GM12878 (cell line): ENCODE data around the gene TOP1. TPM values are rescaled to one million over a fixed set of nuclear protein-coding genes. Genes with fewer than 3 reads are reported as not detected.

Source experiments
- ATAC-seq: fragments of 200-7000 bp; cut with Tn5 transposase; 3 replicates; pipeline ENCODE4 v1.9.1; 2020; ENCODE audit warnings: mild to moderate bottlenecking, moderate library complexity
- BruUV-seq: library from RNA; stranded (reverse); fragments of 400-500 nt; replicated peaks from 2 replicates; lab custom pipeline; 2021; lab: Mats Ljungman, UMichigan
- CTCF ChIA-PET: fragments of 300-600 bp; sonication (Branson Sonifier 250); formaldehyde crosslinking; extraction: SDS; loops from one replicate; lab custom pipeline; 2021; ENCODE audit warnings: inconsistent platforms; lab: Yijun Ruan, JAX
- POLR2A ChIA-PET: fragments of 350-600 bp; formaldehyde crosslinking; extraction: SDS; loops from one replicate; lab custom pipeline; 2021; ENCODE audit warnings: inconsistent platforms; lab: Charles Lee
- RAD21 ChIA-PET: fragments of 300-600 bp; sonication (Branson Sonifier 250); formaldehyde crosslinking; loops from one replicate; lab custom pipeline; 2023; ENCODE audit warnings: antibody characterized with exemption; ENCODE audit not compliant: unreplicated experiment; lab: Charles Lee
- SMC1A ChIA-PET: fragments of 300-600 bp; sonication (Branson Sonifier 250); formaldehyde crosslinking; loops from one replicate; lab custom pipeline; 2023; ENCODE audit not compliant: unreplicated experiment, uncharacterized antibody; lab: Charles Lee
- DNase-seq: peaks from one replicate; pipeline ENCODE4 v3.0.0-alpha.2; 2011; ENCODE audit warnings: low read depth, low spot score
- FAIRE-seq: peaks from 3 replicates; lab custom pipeline; 2011; peaks lifted over from hg19 to GRCh38; lab: Jason Lieb, UNC
- H2AFZ ChIP-seq: 2 replicates; pipeline ENCODE4 v1.6.0; 2011; ENCODE audit warnings: low read depth, low read length, control low read depth; ENCODE audit not compliant: control insufficient read depth
- H3K27ac ChIP-seq: 2 replicates; pipeline ENCODE4 v1.5.1; 2011; ENCODE audit warnings: control low read depth; ENCODE audit not compliant: control insufficient read depth, insufficient read depth
- H3K27me3 ChIP-seq, 2 experiments: replicated peaks in 1 of 2; 2 replicates each; pipeline versions ENCODE4 v1.6.0 to v1.6.1; 2011; ENCODE audit warnings: low read length in 1 of 2; ENCODE audit not compliant: control insufficient read depth in 2 of 2, insufficient read depth in 2 of 2
- H3K36me3 ChIP-seq, 2 experiments: 2 replicates each; pipeline ENCODE4 v1.5.1; 2011; ENCODE audit warnings: low read length in 1 of 2; ENCODE audit not compliant: control insufficient read depth in 2 of 2, insufficient read depth in 2 of 2
- H3K4me1 ChIP-seq: 2 replicates; pipeline ENCODE4 v1.6.1; 2011; ENCODE audit warnings: mild to moderate bottlenecking, low read length, moderate library complexity, mixed read lengths; ENCODE audit not compliant: control insufficient read depth, insufficient read depth
- H3K4me2 ChIP-seq: 2 replicates; pipeline ENCODE4 v1.6.0; 2011; ENCODE audit warnings: control low read depth; ENCODE audit not compliant: control insufficient read depth, insufficient read depth
- H3K4me3 ChIP-seq: fragments of 200-600 bp; sonication (generic); 2 replicates; pipeline ENCODE4 v1.5.1; 2016
- H3K79me2 ChIP-seq: 2 replicates; pipeline ENCODE4 v1.6.0; 2011; ENCODE audit warnings: low read length; ENCODE audit not compliant: control insufficient read depth, insufficient read depth
- H3K9ac ChIP-seq: 2 replicates; pipeline ENCODE4 v1.8.0; 2011; ENCODE audit warnings: low read length, control low read depth, mixed read lengths; ENCODE audit not compliant: control insufficient read depth, insufficient read depth
- H3K9me3 ChIP-seq: replicated peaks from 3 replicates; pipeline ENCODE4 v1.5.1; 2011; ENCODE audit warnings: mild to moderate bottlenecking, low read length; ENCODE audit not compliant: control insufficient read depth, insufficient read depth
- H4K20me1 ChIP-seq: 2 replicates; pipeline ENCODE4 v1.6.0; 2011; ENCODE audit not compliant: control insufficient read depth, insufficient read depth
- ASH2L ChIP-seq: fragments of 300-600, 200-600 bp; sonication (generic); IDR thresholded peaks from 2 replicates; pipeline ENCODE4 v1.6.1; 2017; ENCODE audit warnings: low read depth, mild to moderate bottlenecking, borderline replicate concordance
- SUZ12 ChIP-seq: fragments of 200-600 bp; sonication (generic); IDR thresholded peaks from one replicate; pipeline ENCODE4 v1.6.1; 2018; ENCODE audit warnings: antibody characterized with exemption, mild to moderate bottlenecking; ENCODE audit not compliant: unreplicated experiment
- WGBS: methylation state at CpG from one replicate; pipeline ENCODE4 v1.1.6; 2016; ENCODE audit warnings: low lambda C conversion rate; ENCODE audit not compliant: insufficient replicate concordance, insufficient coverage; ENCODE audit errors: missing lambda C conversion rate; 5-methylcytosine and 5-hydroxymethylcytosine counted together
- in situ Hi-C: fragments of 300-500 bp; cut with MboI; formaldehyde crosslinking; loops from 9 replicates; pipeline ENCODE4 v1.14.3; 2018; ENCODE audit warnings: mixed read lengths
- intact Hi-C: fragments of 100-400 bp; cut with micrococcal nuclease; formaldehyde crosslinking; loops from one replicate; pipeline ENCODE4 v1.14.2; 2022; ENCODE audit not compliant: unreplicated experiment
- polyA plus RNA-seq, 11 experiments: library from polyadenylated mRNA; depleted of rRNA in 4 of 11; unstranded in 6 of 11; stranded (reverse) in 5 of 11; fragments of >200 nt; fragmentation: Nextera tagmentation in 4 of 11; fragmentation: Illumina TruSeq in 1 of 11; extraction: Ambion mirVana in 4 of 11; extraction: Trizol in 1 of 11; gene quantifications; 1 replicate in 1 of 11; 2 replicates in 10 of 11; pipeline versions ENCODE4 v1.2.1 to v1.2.3, GENCODE V29; 2011 to 2016; ENCODE audit warnings: inconsistent platforms in 2 of 11, missing spikeins in 2 of 11, low read depth in 1 of 11
- total RNA-seq, 4 experiments: library from RNA; depleted of rRNA in 3 of 4; stranded (reverse); fragments of >200 nt in 3 of 4; fragmentation: Illumina TruSeq in 1 of 4; extraction: Trizol in 1 of 4; gene quantifications; 2 replicates each; pipeline versions ENCODE4 v1.2.1 to v1.2.3, GENCODE V29; 2013 to 2021

TOP1 gene
- total and polyA plus RNA-seq, 10 of the 15 experiments (the other 5 are each of a cell fraction or from before 2014, with no cell fraction given): 21.5 to 128 (median 47.3) TPM

- no peaks in the 10 kb centered on the region for H3K27me3 ChIP-seq
- intact Hi-C loops (loop anchor here (1.0 to 5.0 kb wide), 3 partner anchors 98 to 206 kb away; partner anchors contain the start of genes LPIN3 and ZHX3), in situ Hi-C loops (no loop called here)
- peaks cover 40% of the 10 kb centered on the region for H3K4me1 ChIP-seq
- H3K4me3 ChIP-seq: no peak overlapping the region
- no peak for FAIRE-seq
- no TSS peak for BruUV-seq
- SMC1A ChIA-PET: interaction anchor here (0.8 to 4.8 kb wide), 31 partner anchors 8 to 207 kb away, joined by 3 to 70 read pairs (median 4); partner anchors contain the start of gene LPIN3
- ATAC-seq: no peak
- CTCF ChIA-PET: interaction anchor here (0.6 to 6.2 kb wide), 52 partner anchors 9 to 389 kb away, joined by 3 to 110 read pairs (median 5); partner anchors contain the start of gene LPIN3
- peak overlapping the region; percentile 20; the same call in 1 of the 2 replicates for H3K27ac ChIP-seq
- DNase-seq: no peak
- 83% methylated on average over 9 of the region's 9 CpGs for WGBS
- RAD21 ChIA-PET: interaction anchor here (0.7 to 7.8 kb wide), 32 partner anchors 9 to 206 kb away, joined by 3 to 72 read pairs (median 5); partner anchors contain the start of gene LPIN3
- H3K36me3 ChIP-seq: no peaks in the 10 kb centered on the region
- H3K9me3 ChIP-seq: no peaks in the 10 kb centered on the region
- POLR2A ChIA-PET: interaction anchor here (0.6 to 5.3 kb wide), 10 partner anchors 8 to 153 kb away, joined by 3 to 29 read pairs (median 8); no protein-coding TSS in a partner anchor
- TF ChIP-seq SUZ12 (no peak), ASH2L (0 out of 2 replicates have a peak, but pooled peaks have one; percentile 15)
- H3K9ac ChIP-seq: no peak overlapping the region
- H3K4me2 ChIP-seq: peak overlapping the region; percentile 57
- peak overlapping the region; percentile 41 for H2AFZ ChIP-seq
- H4K20me1 ChIP-seq: no peaks in the 10 kb centered on the region
- H3K79me2 ChIP-seq: peaks cover 26% of the 10 kb centered on the region
These were observed 106.0 kb downstream of the TOP1 start for GRCh38 chr20:41134362-41135186.
